HG03108 (cell line): ENCODE measurements around the gene ANKRD1.

Experiments
- ATAC-seq: cut with Tn5 transposase; IDR thresholded peaks from one replicate; pipeline ENCODE4 v1.9.1; 2021; ENCODE audit warnings: moderate library complexity; ENCODE audit not compliant: unreplicated experiment

The ANKRD1 gene

GRCh38 chr10:90936276-90936659 is 15.4 kb upstream of the ANKRD1 start:
- ATAC-seq: no peak

- no peak for ATAC-seq
Measured at GRCh38 chr10:90935581-90936275, 14.8 kb upstream of the ANKRD1 start.

- ATAC-seq: no peak
Measured at GRCh38 chr10:90930971-90931871, 10.3 kb upstream of the ANKRD1 start.

GRCh38 chr10:90930070-90930837 is 9.4 kb upstream of the ANKRD1 start:
- ATAC-seq: no peak

- ATAC-seq: no peak
Measured at GRCh38 chr10:90929179-90929578, 8.3 kb upstream of the ANKRD1 start.

GRCh38 chr10:90927293-90927692 is 6.4 kb upstream of the ANKRD1 start:
- no peak for ATAC-seq

- ATAC-seq: no peak
Measured at GRCh38 chr10:90925079-90926029, 4.5 kb upstream of the ANKRD1 start.

GRCh38 chr10:90924552-90924951 is 3.7 kb upstream of the ANKRD1 start:
- no peak for ATAC-seq

- no peak for ATAC-seq
Measured at GRCh38 chr10:90923111-90923731, 2.3 kb upstream of the ANKRD1 start.

- no peak for ATAC-seq
Measured at GRCh38 chr10:90921906-90922305, 1.0 kb upstream of the ANKRD1 start.

GRCh38 chr10:90919683-90920574 is 958 bp downstream of the ANKRD1 start:
- no peak for ATAC-seq

- no peak for ATAC-seq
Measured at GRCh38 chr10:90917968-90918318, 2.9 kb downstream of the ANKRD1 start.

- ATAC-seq: no peak
Measured at GRCh38 chr10:90917238-90917967, 3.5 kb downstream of the ANKRD1 start.

- no peak for ATAC-seq
Measured at GRCh38 chr10:90916392-90917237, 4.3 kb downstream of the ANKRD1 start.

- ATAC-seq: no peak
Measured at GRCh38 chr10:90915766-90916075, 5.2 kb downstream of the ANKRD1 start.

- no peak for ATAC-seq
Measured at GRCh38 chr10:90914992-90915765, 5.7 kb downstream of the ANKRD1 start.
